H1 (cell line): ENCODE data around the gene GRID1. TPM values are rescaled to one million over a fixed set of nuclear protein-coding genes. Genes with fewer than 3 reads are reported as not detected.

Experiments
- ATF2 ChIP-seq: IDR thresholded peaks from 2 replicates; pipeline ENCODE4 v1.6.1; 2012; ENCODE audit warnings: low read length, inconsistent platforms
- GABPA ChIP-seq: IDR thresholded peaks from 2 replicates; pipeline ENCODE4 v1.6.1; 2011; ENCODE audit warnings: mild to moderate bottlenecking, low read length, moderate library complexity, borderline replicate concordance; ENCODE audit not compliant: insufficient read depth
- NRF1 ChIP-seq: IDR thresholded peaks from 2 replicates; pipeline ENCODE4 v1.6.1; 2011; ENCODE audit warnings: mild to moderate bottlenecking, low read depth, low read length, improper control_type of control experiment
- SP4 ChIP-seq: IDR thresholded peaks from 2 replicates; pipeline ENCODE4 v1.6.1; 2012; ENCODE audit warnings: low read length, inconsistent platforms
- YY1 ChIP-seq: IDR thresholded peaks from 2 replicates; pipeline ENCODE4 v1.6.1; 2011; ENCODE audit warnings: low read depth, mild to moderate bottlenecking, low read length
- polyA plus RNA-seq, 7 experiments: library from polyadenylated mRNA; depleted of rRNA in 3 of 7; stranded (reverse) in 5 of 7; unstranded in 2 of 7; fragments of >200 nt in 5 of 7; fragments of 200-250 nt in 2 of 7; gene quantifications; 1 replicate in 5 of 7; 2 replicates in 1 of 7; 4 replicates in 1 of 7; pipeline versions ENCODE4 v1.2.1 to v1.2.3, GENCODE V29; 2011 to 2013; ENCODE audit warnings: missing spikeins in 2 of 7, mixed read lengths in 2 of 7
- total RNA-seq: library from RNA; stranded (reverse); fragmentation: NEBNext Ultra II Directional; extraction: Animal tissue kit (Norgen Biotek cat#: 25700); gene quantifications from 2 replicates; pipeline ENCODE4 v1.2.1, GENCODE V29; 2021

Gene GRID1
- total and polyA plus RNA-seq, 2 of the 8 experiments (the other 6 are each of a cell fraction or from before 2014, with no cell fraction given), result 0.22 to 0.30 TPM

- no peak for TF ChIP-seq SP4
- no peak for TF ChIP-seq YY1
- no peak for TF ChIP-seq GABPA
- TF ChIP-seq ATF2, result no peak
- no peak for TF ChIP-seq NRF1
Observed at GRCh38 chr10:85696893-85697292, 669.7 kb downstream of the GRID1 start (continued).
